Ovary (tissue), 9 donors: ENCODE results near the gene BCL7C. TPM values are rescaled to one million over a fixed set of nuclear protein-coding genes. Genes with fewer than 3 reads are reported as not detected.
A peak's percentile ranks its signal among the peaks of the same experiment; 100 is the strongest.

Experiments used
- DNase-seq, 5 donors: peaks; one replicate each; pipeline ENCODE4 v3.0.0-alpha.2; 2019 to 2020
- H3K27ac ChIP-seq, 2 donors: fragments of 200-600 bp; one replicate each; pipeline versions ENCODE4 v1.5.1 to v1.8.0; 2019 to 2022
- H3K27me3 ChIP-seq: fragments of 200-600 bp; one replicate; pipeline ENCODE4 v1.8.0; 2022
- H3K36me3 ChIP-seq: fragments of 200-600 bp; sonication (generic); one replicate; pipeline ENCODE4 v1.5.1; 2019
- H3K4me1 ChIP-seq: one replicate; pipeline ENCODE4 v1.8.1; 2013; ENCODE audit warnings: mild to moderate bottlenecking, moderate library complexity; ENCODE audit not compliant: insufficient read depth
- H3K4me3 ChIP-seq: fragments of 200-600 bp; sonication (generic); one replicate; pipeline ENCODE4 v1.5.1; 2017
- H3K9me3 ChIP-seq, 2 donors: fragments of 200-600 bp in 1 of 2; sonication (generic) in 1 of 2; one replicate each; pipeline versions ENCODE4 v1.5.1 to v1.8.1; 2013 to 2019; ENCODE audit warnings: mild to moderate bottlenecking in 1 of 2, moderate library complexity in 1 of 2
- EP300 ChIP-seq: sonication (generic); formaldehyde crosslinking; IDR thresholded peaks from one replicate; pipeline ENCODE4 v1.6.1; 2017; ENCODE audit warnings: antibody characterized with exemption
- POLR2A ChIP-seq: fragments of 450-650 bp; IDR thresholded peaks from one replicate; pipeline ENCODE4 v1.6.1; 2017; ENCODE audit warnings: antibody characterized with exemption, mild to moderate bottlenecking, moderate library complexity
- WGBS, 3 donors: extraction: QIAGEN DNeasy Blood & Tissue Kit in 1 of 3; methylation state at CpG; one replicate each; pipeline versions ENCODE4 v1.1.5 to v1.1.7; 2013 to 2017; 5-methylcytosine and 5-hydroxymethylcytosine counted together
- intact Hi-C, 4 donors: fragments of 100-400 bp; cut with DNase I; formaldehyde crosslinking; loops; one replicate each; pipeline versions ENCODE4 v1.11.0 to v1.15.1; 2022 to 2023
- polyA plus RNA-seq, 2 donors: library from polyadenylated mRNA; stranded (reverse); fragments of 200-250 nt in 1 of 2; fragments of 350-450 nt in 1 of 2; fragmentation: Illumina TruSeq in 1 of 2; extraction: RNeasy Lipid Tissue Mini Kit (QIAGEN cat#74804) in 1 of 2; gene quantifications; one replicate each; pipeline ENCODE4 v1.2.3, GENCODE V29; 2013 to 2014
- total RNA-seq, 7 donors: library from RNA; depleted of rRNA in 2 of 7; stranded (reverse); fragments of >200 nt in 2 of 7; fragmentation: NEBNext Ultra II Directional in 3 of 7; extraction: Animal tissue kit (Norgen Biotek cat#: 25700) in 3 of 7; gene quantifications; one replicate each; pipeline versions ENCODE4 v1.1.0 to v1.2.4, GENCODE V29; 2016 to 2023
- TF ChIP-seq, protein P1 (sequence below), 3 donors: fragments of 450-650 bp in 2 of 3; fragments of 200-600 bp in 1 of 3; IDR thresholded peaks; one replicate each; pipeline versions ENCODE4 v1.5.1 to v1.8.0; 2016 to 2022; ENCODE audit warnings: antibody characterized with exemption in 3 of 3, mild to moderate bottlenecking in 1 of 3
- donor health status: DM: no; HTN: no; CAD: no; lungs with moderate emphysema.
- donor health status: DM: no; HTN: no; CAD: no.
- donor health status: Bipolar disorder and iron deficiency.
- donor health status: DM: yes; HTN: yes; CAD: no.
- donor health status: DM: no; HTN: no; CAD: no.
- donor health status: DM: yes; HTN: yes; CAD: no.

The BCL7C gene
- total and polyA plus RNA-seq, 9 donors = 13.3 to 54.8 (median 46.6) TPM

DNA sequence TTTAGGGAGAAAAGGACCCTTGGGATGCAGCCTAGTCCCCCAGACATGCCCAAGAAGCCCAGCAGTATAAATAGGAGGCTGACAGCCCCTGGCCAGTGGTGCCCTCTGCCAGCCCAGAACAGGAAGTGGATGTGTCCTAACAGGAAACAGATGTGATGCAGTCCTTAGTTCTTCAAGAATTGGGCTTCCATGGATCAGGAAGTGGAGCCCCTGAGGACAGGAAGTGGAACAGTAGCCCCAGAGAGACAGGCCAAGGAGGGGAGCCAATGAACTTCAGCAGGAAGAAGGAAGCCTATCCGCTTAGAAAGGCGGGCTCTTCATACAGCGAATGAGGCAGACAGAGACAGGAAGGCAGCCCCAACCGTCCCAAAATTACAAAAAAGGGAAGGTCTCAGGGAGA is 9.7 kb upstream of the BCL7C start:
- Histone ChIP-seq H3K27ac (no peak overlapping the region), H3K4me3 (no peak overlapping the region), H3K36me3 (no peaks in the 10 kb centered on the region), H3K27me3 (no peaks in the 10 kb centered on the region), H3K9me3 (no peaks in the 10 kb centered on the region), H3K4me1 (peaks cover 5% of the 10 kb centered on the region)
- 73 to 85% (median 79%) methylated on average over 4 of the region's 4 CpGs for whole genome bisulfite sequencing, 3 donors
- TF ChIP-seq, protein P1, sequence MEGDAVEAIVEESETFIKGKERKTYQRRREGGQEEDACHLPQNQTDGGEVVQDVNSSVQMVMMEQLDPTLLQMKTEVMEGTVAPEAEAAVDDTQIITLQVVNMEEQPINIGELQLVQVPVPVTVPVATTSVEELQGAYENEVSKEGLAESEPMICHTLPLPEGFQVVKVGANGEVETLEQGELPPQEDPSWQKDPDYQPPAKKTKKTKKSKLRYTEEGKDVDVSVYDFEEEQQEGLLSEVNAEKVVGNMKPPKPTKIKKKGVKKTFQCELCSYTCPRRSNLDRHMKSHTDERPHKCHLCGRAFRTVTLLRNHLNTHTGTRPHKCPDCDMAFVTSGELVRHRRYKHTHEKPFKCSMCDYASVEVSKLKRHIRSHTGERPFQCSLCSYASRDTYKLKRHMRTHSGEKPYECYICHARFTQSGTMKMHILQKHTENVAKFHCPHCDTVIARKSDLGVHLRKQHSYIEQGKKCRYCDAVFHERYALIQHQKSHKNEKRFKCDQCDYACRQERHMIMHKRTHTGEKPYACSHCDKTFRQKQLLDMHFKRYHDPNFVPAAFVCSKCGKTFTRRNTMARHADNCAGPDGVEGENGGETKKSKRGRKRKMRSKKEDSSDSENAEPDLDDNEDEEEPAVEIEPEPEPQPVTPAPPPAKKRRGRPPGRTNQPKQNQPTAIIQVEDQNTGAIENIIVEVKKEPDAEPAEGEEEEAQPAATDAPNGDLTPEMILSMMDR (IDR thresholded peaks at IDR 0.05) = no peak
- TF ChIP-seq POLR2A (no peak), EP300 (no peak)
- intact Hi-C loops = loop anchor here in 1 of 4 donors (5.0 kb wide), 1 partner anchor 56 kb away; no protein-coding TSS in a partner anchor
- no peak for DNase-seq

DNA sequence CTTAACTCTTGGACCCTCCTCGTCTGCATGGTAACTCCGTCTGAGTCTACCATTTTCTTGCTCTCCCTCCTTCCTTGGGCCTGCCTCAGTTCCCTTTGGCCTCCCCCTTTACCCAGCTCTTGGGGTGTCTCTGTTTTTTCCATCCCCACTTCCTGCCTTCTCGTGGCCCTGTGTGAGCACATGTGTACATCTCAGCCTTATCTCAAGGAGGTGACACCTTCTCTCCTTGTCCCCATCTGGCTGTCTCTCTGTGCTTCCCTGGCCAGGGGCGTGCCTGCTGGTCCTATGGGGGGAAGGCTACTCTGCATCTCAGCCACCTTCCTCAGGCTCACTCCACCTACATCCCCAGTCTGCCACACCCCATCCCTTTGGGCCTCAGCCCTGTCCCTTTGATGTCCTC is 9.1 kb upstream of the BCL7C start:
- WGBS, 3 donors = 79 to 85% (median 83%) methylated on average over 4 of the region's 4 CpGs
- Histone ChIP-seq H3K4me1 (peaks cover 5% of the 10 kb centered on the region), H3K36me3 (no peaks in the 10 kb centered on the region), H3K27me3 (no peaks in the 10 kb centered on the region), H3K4me3 (no peak overlapping the region), H3K9me3 (no peaks in the 10 kb centered on the region), H3K27ac (peak overlapping the region; percentile 81 to 83)
- TF ChIP-seq EP300 (no peak), POLR2A (no peak)
- TF ChIP-seq, protein P1 (IDR thresholded peaks at IDR 0.05) = no peak
- intact Hi-C loops = loop anchor here in 1 of 4 donors (5.0 kb wide), 1 partner anchor 56 kb away; no protein-coding TSS in a partner anchor
- DNase-seq = no peak

DNA sequence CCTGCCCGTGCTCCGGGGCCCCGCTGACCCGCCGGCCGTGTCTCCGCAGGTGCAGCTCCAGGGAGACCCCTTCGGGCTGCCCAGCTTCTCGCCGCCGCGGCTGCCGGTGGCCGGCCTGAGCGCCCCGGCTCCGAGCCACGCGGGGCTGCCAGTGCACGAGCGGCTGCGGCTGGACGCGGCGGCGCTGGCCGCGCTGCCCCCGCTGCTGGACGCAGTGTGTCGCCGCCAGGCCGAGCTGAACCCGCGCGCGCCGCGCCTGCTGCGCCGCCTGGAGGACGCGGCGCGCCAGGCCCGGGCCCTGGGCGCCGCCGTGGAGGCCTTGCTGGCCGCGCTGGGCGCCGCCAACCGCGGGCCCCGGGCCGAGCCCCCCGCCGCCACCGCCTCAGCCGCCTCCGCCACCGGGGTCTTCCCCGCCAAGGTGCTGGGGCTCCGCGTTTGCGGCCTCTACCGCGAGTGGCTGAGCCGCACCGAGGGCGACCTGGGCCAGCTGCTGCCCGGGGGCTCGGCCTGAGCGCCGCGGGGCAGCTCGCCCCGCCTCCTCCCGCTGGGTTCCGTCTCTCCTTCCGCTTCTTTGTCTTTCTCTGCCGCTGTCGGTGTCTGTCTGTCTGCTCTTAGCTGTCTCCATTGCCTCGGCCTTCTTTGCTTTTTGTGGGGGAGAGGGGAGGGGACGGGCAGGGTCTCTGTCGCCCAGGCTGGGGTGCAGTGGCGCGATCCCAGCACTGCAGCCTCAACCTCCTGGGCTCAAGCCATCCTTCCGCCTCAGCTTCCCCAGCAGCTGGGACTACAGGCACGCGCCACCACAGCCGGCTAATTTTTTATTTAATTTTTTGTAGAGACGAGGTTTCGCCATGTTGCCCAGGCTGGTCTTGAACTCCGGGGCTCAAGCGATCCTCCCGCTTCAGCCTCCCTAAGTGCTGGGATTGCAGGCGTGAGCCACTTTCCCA is 8.4 kb upstream of the BCL7C start:
- intact Hi-C loops = loop anchor here in 1 of 4 donors (5.0 kb wide), 1 partner anchor 55 kb away; no protein-coding TSS in a partner anchor
- no peaks in the 10 kb centered on the region for H3K9me3 ChIP-seq
- H3K27me3 ChIP-seq = no peaks in the 10 kb centered on the region
- DNase-seq = peak; percentile 62 to 82 (median 70)
- H3K27ac ChIP-seq = peak overlapping the region; percentile 81 to 83
- peak overlapping the region; percentile 45 for H3K4me3 ChIP-seq
- H3K36me3 ChIP-seq = no peaks in the 10 kb centered on the region
- H3K4me1 ChIP-seq = peaks cover 5% of the 10 kb centered on the region
- 6 to 27% (median 13%) methylated on average over 30 to 99 of the region's 99 CpGs for WGBS, 3 donors
- no peak for TF ChIP-seq EP300
- TF ChIP-seq, protein P1 (IDR thresholded peaks at IDR 0.05) = peak in 2 of 3 donors; percentile 49 to 55
- peak; percentile 13 for TF ChIP-seq POLR2A

DNA sequence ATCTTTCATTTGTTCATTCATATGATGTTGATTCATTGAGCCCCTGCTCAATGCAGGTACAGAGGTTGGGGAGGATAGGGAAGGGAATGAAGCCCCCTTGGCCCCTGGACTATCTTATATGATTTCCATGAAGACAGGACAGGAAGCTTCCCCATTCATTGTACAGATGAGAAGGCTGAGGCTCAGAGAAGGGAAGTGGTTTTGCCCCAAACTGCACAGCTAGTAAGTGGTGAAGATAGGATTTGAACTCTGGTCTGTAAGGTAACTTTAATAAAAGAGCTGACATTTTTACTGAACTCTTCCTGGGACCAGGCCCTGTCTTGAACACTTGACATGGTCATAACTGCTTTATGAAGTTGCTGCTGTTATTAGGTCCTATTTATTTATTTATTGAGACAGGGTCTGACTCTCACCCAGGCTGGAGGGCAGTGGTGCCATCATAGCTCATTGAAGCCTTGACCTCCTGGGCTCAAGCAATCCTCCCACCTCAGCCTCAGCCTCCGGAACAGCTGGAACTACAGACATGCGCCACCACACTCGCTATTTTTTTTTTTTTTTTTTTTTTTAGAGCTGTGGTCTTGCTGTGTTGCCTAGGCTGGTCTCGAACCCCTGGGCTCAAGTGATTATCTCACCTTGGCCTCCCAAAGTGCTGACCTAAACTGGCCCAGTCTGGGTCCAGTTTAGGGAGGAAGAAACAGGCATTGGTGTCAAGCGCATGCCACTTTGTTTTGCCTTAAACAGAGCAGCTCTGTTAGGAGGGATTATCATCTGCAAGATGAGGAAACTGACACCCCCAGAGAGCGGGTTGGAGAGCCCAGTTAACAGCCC is 7.5 kb upstream of the BCL7C start:
- Histone ChIP-seq H3K27me3 (no peaks in the 10 kb centered on the region), H3K4me1 (peaks cover 5% of the 10 kb centered on the region), H3K4me3 (peak overlapping the region; percentile 45), H3K9me3 (no peaks in the 10 kb centered on the region), H3K36me3 (no peaks in the 10 kb centered on the region), H3K27ac (peak overlapping the region; percentile 72 to 81)
- DNase-seq = no peak
- TF ChIP-seq, protein P1 (IDR thresholded peaks at IDR 0.05) = no peak
- TF ChIP-seq EP300 (no peak), POLR2A (no peak)
- intact Hi-C loops = loop anchor here in 1 of 4 donors (5.0 kb wide), 1 partner anchor 54 kb away; no protein-coding TSS in a partner anchor
- 9 to 21% (median 14%) methylated on average over 6 of the region's 6 CpGs for WGBS, 3 donors
